Upper lobe of right lung (tissue), 1 donor: Measurements from ENCODE around the gene SSPN. TPM values are rescaled to one million over a fixed set of nuclear protein-coding genes. Genes with fewer than 3 reads are reported as not detected.

Source experiments
- ATAC-seq: fragments of 200-7000 bp; cut with Tn5 transposase; one replicate; pipeline ENCODE4 v1.9.1; 2020; ENCODE audit warnings: mild to moderate bottlenecking, moderate library complexity
- DNase-seq: peaks from one replicate; pipeline ENCODE4 v3.0.0-alpha.2; 2020
- H3K27ac ChIP-seq: fragments of 200-600 bp; one replicate; pipeline ENCODE4 v1.8.0; 2022
- H3K27me3 ChIP-seq: fragments of 200-600 bp; one replicate; pipeline ENCODE4 v1.8.0; 2022; ENCODE audit warnings: mild to moderate bottlenecking
- H3K36me3 ChIP-seq: fragments of 200-600 bp; one replicate; pipeline ENCODE4 v1.8.0; 2022
- H3K4me1 ChIP-seq: fragments of 200-600 bp; one replicate; pipeline ENCODE4 v1.8.0; 2022
- H3K4me3 ChIP-seq: fragments of 200-600 bp; one replicate; pipeline ENCODE4 v1.8.0; 2022; ENCODE audit warnings: mild to moderate bottlenecking
- H3K9me3 ChIP-seq: fragments of 200-600 bp; one replicate; pipeline ENCODE4 v1.8.0; 2022
- intact Hi-C: fragments of 100-400 bp; cut with DNase I; formaldehyde crosslinking; loops from one replicate; pipeline ENCODE4 v1.11.0; 2022
- total RNA-seq: library from RNA; stranded (reverse); fragmentation: NEBNext Ultra II Directional; extraction: Animal tissue kit (Norgen Biotek cat#: 25700); gene quantifications from one replicate; pipeline ENCODE4 v1.2.1, GENCODE V29; 2021
- TF ChIP-seq, protein P1 (sequence below): fragments of 200-600 bp; IDR thresholded peaks from one replicate; pipeline ENCODE4 v1.8.0; 2022; ENCODE audit warnings: antibody characterized with exemption
- donor health status: DM: no; HTN: yes; CAD: no; lungs with severe emphysema.

The SSPN gene
- total RNA-seq, 1 donor from 2014 or later: 15.6 TPM

DNA sequence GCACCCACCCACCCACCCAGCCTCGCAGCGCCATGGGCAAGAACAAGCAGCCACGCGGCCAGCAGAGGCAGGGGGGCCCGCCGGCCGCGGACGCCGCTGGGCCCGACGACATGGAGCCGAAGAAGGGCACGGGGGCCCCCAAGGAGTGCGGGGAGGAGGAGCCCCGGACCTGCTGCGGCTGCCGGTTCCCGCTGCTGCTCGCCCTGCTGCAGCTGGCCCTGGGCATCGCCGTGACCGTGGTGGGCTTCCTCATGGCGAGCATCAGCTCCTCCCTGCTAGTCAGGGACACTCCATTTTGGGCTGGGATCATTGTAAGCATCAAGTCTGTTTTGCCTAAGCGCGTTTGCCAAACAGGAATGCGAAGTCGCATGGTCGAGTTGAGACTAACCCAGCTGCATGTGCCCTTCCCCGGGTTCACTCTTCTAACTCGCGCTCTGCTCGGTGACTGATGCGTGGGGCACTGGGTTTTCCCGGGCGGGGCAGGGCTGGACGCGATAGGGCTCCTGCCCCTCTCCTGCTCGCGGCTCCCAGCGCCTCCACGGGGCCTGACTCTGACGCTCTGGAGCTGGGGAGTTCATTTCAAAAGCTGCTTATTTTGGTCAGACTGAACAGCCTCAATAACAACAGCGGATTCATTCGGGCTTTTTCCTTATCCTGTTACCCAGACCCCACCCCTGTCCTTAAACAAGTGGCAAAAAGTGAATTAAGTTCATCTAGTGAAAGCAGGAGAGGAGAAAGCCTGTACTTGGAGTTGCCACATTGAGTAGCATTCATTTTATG is 458 bp downstream of the SSPN start:
- TF ChIP-seq, protein P1, sequence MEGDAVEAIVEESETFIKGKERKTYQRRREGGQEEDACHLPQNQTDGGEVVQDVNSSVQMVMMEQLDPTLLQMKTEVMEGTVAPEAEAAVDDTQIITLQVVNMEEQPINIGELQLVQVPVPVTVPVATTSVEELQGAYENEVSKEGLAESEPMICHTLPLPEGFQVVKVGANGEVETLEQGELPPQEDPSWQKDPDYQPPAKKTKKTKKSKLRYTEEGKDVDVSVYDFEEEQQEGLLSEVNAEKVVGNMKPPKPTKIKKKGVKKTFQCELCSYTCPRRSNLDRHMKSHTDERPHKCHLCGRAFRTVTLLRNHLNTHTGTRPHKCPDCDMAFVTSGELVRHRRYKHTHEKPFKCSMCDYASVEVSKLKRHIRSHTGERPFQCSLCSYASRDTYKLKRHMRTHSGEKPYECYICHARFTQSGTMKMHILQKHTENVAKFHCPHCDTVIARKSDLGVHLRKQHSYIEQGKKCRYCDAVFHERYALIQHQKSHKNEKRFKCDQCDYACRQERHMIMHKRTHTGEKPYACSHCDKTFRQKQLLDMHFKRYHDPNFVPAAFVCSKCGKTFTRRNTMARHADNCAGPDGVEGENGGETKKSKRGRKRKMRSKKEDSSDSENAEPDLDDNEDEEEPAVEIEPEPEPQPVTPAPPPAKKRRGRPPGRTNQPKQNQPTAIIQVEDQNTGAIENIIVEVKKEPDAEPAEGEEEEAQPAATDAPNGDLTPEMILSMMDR: no peak
- H3K4me3 ChIP-seq: peak overlapping the region; percentile 60
- DNase-seq: peak; percentile 75
- intact Hi-C loops: no loop called here
- H3K27me3 ChIP-seq: no peaks in the 10 kb centered on the region
- no peaks in the 10 kb centered on the region for H3K36me3 ChIP-seq
- H3K27ac ChIP-seq: peak overlapping the region; percentile 75
- H3K4me1 ChIP-seq: no peaks in the 10 kb centered on the region
- ATAC-seq: peak; percentile 87
- no peaks in the 10 kb centered on the region for H3K9me3 ChIP-seq

DNA sequence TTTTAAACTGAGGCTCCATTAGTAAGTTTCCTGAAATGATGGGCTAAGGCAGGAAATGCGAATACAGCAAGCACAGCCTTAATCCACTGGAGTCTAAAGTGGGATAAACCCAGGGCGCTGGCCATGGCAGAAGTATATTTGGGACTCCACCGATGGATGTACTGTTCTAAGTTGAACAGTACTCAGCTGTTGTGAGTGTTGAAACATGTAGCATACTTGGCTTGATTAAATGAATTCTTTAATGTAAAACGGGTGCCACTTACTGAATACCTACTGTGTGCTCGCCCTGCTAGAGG is 996 bp downstream of the SSPN start:
- Histone ChIP-seq H3K27ac (peak overlapping the region; percentile 75), H3K9me3 (no peaks in the 10 kb centered on the region), H3K4me3 (peak overlapping the region; percentile 60), H3K4me1 (no peaks in the 10 kb centered on the region), H3K36me3 (no peaks in the 10 kb centered on the region), H3K27me3 (no peaks in the 10 kb centered on the region)
- intact Hi-C loops: no loop called here
- TF ChIP-seq, protein P1: no peak
- DNase-seq (no peak), ATAC-seq (no peak)

DNA sequence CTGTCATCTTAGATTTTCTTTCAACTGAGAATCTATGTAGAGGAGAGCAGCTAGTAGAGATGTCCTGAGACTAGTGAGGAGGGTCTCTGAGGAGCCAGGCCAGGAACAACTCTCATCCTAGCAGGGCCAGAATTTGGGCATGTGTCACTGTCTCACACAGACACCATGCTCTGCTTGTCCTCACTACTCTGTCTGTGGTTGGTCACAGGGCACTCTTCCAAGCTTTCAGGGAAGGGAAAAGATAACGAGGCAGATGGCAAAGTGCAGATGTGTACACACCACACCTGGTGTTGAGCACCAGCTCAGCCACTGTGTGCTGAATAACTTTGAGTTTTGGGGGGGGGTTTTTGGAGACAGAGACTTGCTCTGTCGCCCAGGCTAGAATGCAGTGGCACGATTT is 2.5 kb downstream of the SSPN start:
- TF ChIP-seq, protein P1: no peak
- H3K9me3 ChIP-seq: no peaks in the 10 kb centered on the region
- no peak for DNase-seq
- no peak for ATAC-seq
- H3K4me1 ChIP-seq: no peaks in the 10 kb centered on the region
- H3K4me3 ChIP-seq: no peak overlapping the region
- no peaks in the 10 kb centered on the region for H3K27me3 ChIP-seq
- H3K27ac ChIP-seq: no peak overlapping the region
- H3K36me3 ChIP-seq: no peaks in the 10 kb centered on the region
- intact Hi-C loops: no loop called here

DNA sequence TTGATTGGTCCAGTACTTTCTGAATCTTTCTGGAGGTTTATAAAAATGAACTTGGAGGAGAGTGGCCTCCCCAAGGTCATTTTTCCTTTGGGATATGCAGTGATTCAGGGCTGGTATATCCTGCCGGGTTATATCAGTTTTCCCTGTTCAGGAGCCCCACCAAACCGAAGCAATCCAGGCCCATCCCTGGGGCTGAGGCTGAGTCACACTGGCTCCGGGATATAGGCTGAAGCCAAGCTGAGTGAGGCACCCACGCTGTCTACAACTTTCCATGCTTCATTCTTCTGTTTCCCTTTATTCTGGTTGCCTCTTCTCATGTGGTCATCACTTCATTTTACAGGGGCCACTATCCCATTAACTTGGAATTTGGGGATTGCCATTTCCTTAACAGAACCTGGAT is 3.4 kb downstream of the SSPN start:
- Histone ChIP-seq H3K27ac (no peak overlapping the region), H3K36me3 (no peaks in the 10 kb centered on the region)

DNA sequence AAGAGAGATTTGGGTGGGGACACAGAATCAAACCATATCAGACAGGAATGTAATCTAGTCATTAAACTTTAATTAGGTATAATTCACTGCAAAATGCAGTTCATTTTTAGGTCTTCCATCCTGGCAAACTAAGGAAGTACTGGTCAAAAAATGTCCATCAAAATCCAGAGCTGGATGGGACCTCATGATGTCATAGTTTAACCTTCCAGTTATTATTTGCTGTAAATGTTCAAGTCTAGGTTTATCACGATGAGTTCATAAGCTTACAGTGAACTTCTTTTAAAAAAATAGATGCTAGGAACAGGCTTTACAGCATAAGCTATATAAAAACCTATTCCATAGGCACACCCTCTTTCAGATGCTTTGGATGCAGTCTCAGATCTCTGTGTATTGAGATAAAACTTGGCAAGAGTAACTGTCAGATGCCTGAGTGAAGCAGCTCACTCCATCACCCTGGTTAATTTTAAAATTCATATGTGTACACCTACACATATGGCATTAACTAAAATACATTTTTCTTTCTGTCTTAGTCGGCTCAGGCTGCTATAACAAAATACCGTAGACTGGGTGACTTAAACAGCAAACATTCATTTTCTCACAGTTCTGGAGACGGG is 7.9 kb downstream of the SSPN start:
- TF ChIP-seq, protein P1: no peak
- no peak overlapping the region for H3K27ac ChIP-seq
- no peaks in the 10 kb centered on the region for H3K4me1 ChIP-seq
- intact Hi-C loops: no loop called here
- no peaks in the 10 kb centered on the region for H3K36me3 ChIP-seq
- ATAC-seq (no peak), DNase-seq (no peak)
- H3K27me3 ChIP-seq: no peaks in the 10 kb centered on the region
- no peak overlapping the region for H3K4me3 ChIP-seq
- H3K9me3 ChIP-seq: no peaks in the 10 kb centered on the region

More for the DNA sequence above, 3.4 kb downstream of the SSPN start:
- no peaks in the 10 kb centered on the region for H3K4me1 ChIP-seq
- ATAC-seq: no peak
- intact Hi-C loops: no loop called here
- H3K27me3 ChIP-seq: no peaks in the 10 kb centered on the region
- no peak overlapping the region for H3K4me3 ChIP-seq
- H3K9me3 ChIP-seq: no peaks in the 10 kb centered on the region
- TF ChIP-seq, protein P1: no peak
- no peak for DNase-seq
